Heart left ventricle (tissue), 16 donors: Measurements from ENCODE around the gene THRAP3. TPM values are rescaled to one million over a fixed set of nuclear protein-coding genes. Genes with fewer than 3 reads are reported as not detected.
A peak's percentile ranks its signal among the peaks of the same experiment; 100 is the strongest.

Source experiments
- ATAC-seq, 4 donors: fragments of 200-7000 bp; cut with Tn5 transposase; one replicate each; pipeline ENCODE4 v1.9.1; 2020 to 2022; ENCODE audit warnings: moderate library complexity in 4 of 4, mild to moderate bottlenecking in 3 of 4, moderate number of reproducible peaks in 1 of 4
- DNase-seq, 5 donors: peaks; one replicate each; pipeline ENCODE4 v3.0.0-alpha.2; 2020
- H3K27ac ChIP-seq, 12 donors: fragments of 200-600 bp; sonication (generic) in 4 of 12; one replicate each; pipeline versions ENCODE4 v1.5.0 to v1.8.0; 2016 to 2022; ENCODE audit warnings: mild to moderate bottlenecking in 2 of 12
- H3K27me3 ChIP-seq, 9 donors: fragments of 200-600 bp; sonication (generic) in 2 of 9; one replicate each; pipeline versions ENCODE4 v1.5.1 to v1.8.0; 2016 to 2022; ENCODE audit warnings: mild to moderate bottlenecking in 3 of 9
- H3K36me3 ChIP-seq, 9 donors: fragments of 200-600 bp; sonication (generic) in 2 of 9; one replicate each; pipeline versions ENCODE4 v1.5.0 to v1.8.0; 2018 to 2022; ENCODE audit warnings: mild to moderate bottlenecking in 2 of 9
- H3K4me1 ChIP-seq, 12 donors: fragments of 200-600 bp; sonication (generic) in 4 of 12; one replicate each; pipeline versions ENCODE4 v1.5.0 to v1.8.0; 2016 to 2022; ENCODE audit warnings: mild to moderate bottlenecking in 3 of 12
- H3K4me3 ChIP-seq, 12 donors: fragments of 200-600 bp; sonication (generic) in 4 of 12; one replicate each; pipeline versions ENCODE4 v1.5.0 to v1.8.0; 2017 to 2022; ENCODE audit warnings: mild to moderate bottlenecking in 9 of 12, moderate library complexity in 4 of 12
- H3K9me3 ChIP-seq, 12 donors: fragments of 200-600 bp; sonication (generic) in 4 of 12; one replicate each; pipeline versions ENCODE4 v1.5.0 to v1.8.0; 2016 to 2022; ENCODE audit warnings: mild to moderate bottlenecking in 1 of 12
- CTCF ChIP-seq, 12 donors: fragments of 200-600 bp; sonication (generic) in 4 of 12; IDR thresholded peaks; one replicate each; pipeline versions ENCODE4 v1.5.0 to v1.8.0; 2018 to 2022; ENCODE audit warnings: antibody characterized with exemption in 12 of 12, mild to moderate bottlenecking in 5 of 12
- POLR2A ChIP-seq, 2 donors: fragments of 450-650 bp; IDR thresholded peaks; one replicate each; pipeline ENCODE4 v1.6.1; 2017; ENCODE audit warnings: antibody characterized with exemption in 2 of 2, mild to moderate bottlenecking in 2 of 2, moderate library complexity in 2 of 2
- WGBS, 4 donors: extraction: QIAGEN DNeasy Blood & Tissue Kit in 2 of 4; methylation state at CpG; one replicate each; pipeline versions ENCODE4 v1.1.5 to v1.1.7; 2013 to 2018; 5-methylcytosine and 5-hydroxymethylcytosine counted together
- intact Hi-C, 10 donors: fragments of 100-400 bp; cut with DNase I; formaldehyde crosslinking; loops; one replicate each; pipeline versions ENCODE4 v1.11.1 to v1.14.2; 2022
- polyA plus RNA-seq, 2 donors: library from polyadenylated mRNA; stranded (reverse); fragments of 200-250 nt; gene quantifications; one replicate each; pipeline ENCODE4 v1.2.3, GENCODE V29; 2013
- total RNA-seq, 9 donors: library from RNA; depleted of rRNA in 2 of 9; stranded (reverse); fragments of >200 nt in 2 of 9; fragmentation: NEBNext Ultra II Directional in 3 of 9; extraction: Animal tissue kit (Norgen Biotek cat#: 25700) in 3 of 9; gene quantifications; one replicate each; pipeline versions ENCODE4 v1.1.0 to v1.2.4, GENCODE V29; 2016 to 2023
- donor health status: ischemic (EF 13 %, LVEDD 7.1; RV severe dilation, severe dysfunction).
- donor health status: healthy with polysubstance abuse.
- donor health status: DM: no; HTN: yes; CAD: no.
- donor health status: DM: no; HTN: no; CAD: no.
- donor health status: ischemic (EF 25% LVEDD 6.9; RV normal size, moderate dysfunction).
- donor health status: ischemic (EF 25% LVEDD 5.7; RV mildly dilated, moderate dysfunction).
- donor health status: healthy.
- donor health status: DM: yes; HTN: yes; CAD: no.
- donor health status: ischemic (EF 35%, LVEDD 5.7; RV mildly dilated, moderate dysfunction).
- donor health status: nonischemic (EF 11% LVEDD 7.7; RV severe dilation, severe dysfunction).
- donor health status: DM: yes; HTN: yes; CAD: no.
- donor health status: PGD.
- donor health status: ischemic (EF 29% LVEDD 5.4; RV normal size, mild dysfunction).
- donor health status: nonischemic (EF 23%, LVEDD 6.1; RV moderate dilation, normal function).

THRAP3 gene
- total and polyA plus RNA-seq, 11 donors: 27.9 to 106 (median 90.1) TPM

GRCh38 chr1:36328713-36329112 is 104.5 kb downstream of the THRAP3 start:
- Histone ChIP-seq H3K9me3 (no peaks in the 10 kb centered on the region), H3K4me1 (peaks cover 0 to 30% (median 18%) of the 10 kb centered on the region in 12 donors), H3K27ac (no peak overlapping the region), H3K36me3 (no peaks in the 10 kb centered on the region), H3K4me3 (no peak overlapping the region), H3K27me3 (no peaks in the 10 kb centered on the region)
- intact Hi-C loops: loop anchor here in 1 of 10 donors (5.0 kb wide), 1 partner anchor 39 kb away; no protein-coding TSS in a partner anchor
- 65 to 77% (median 69%) methylated on average over 6 of the region's 6 CpGs for WGBS, 4 donors
- ATAC-seq: peak in 3 of 4 donors; percentile 47 to 69 (median 63)
- TF ChIP-seq POLR2A (IDR thresholded peaks at IDR 0.05): no peak
- no peak for TF ChIP-seq CTCF (IDR thresholded peaks at IDR 0.05)
- peak in 4 of 5 donors; percentile 44 to 65 (median 54) for DNase-seq

GRCh38 chr1:36329817-36330216 is 105.6 kb downstream of the THRAP3 start:
- no peak overlapping the region for H3K4me3 ChIP-seq
- no peaks in the 10 kb centered on the region for H3K36me3 ChIP-seq
- H3K9me3 ChIP-seq: no peaks in the 10 kb centered on the region
- H3K4me1 ChIP-seq: peaks cover 0 to 19% (median 9%) of the 10 kb centered on the region in 12 donors
- no peak for ATAC-seq
- intact Hi-C loops: loop anchor here in 1 of 10 donors (5.0 kb wide), 1 partner anchor 37 kb away; no protein-coding TSS in a partner anchor
- no peaks in the 10 kb centered on the region for H3K27me3 ChIP-seq
- 81 to 89% (median 88%) methylated on average over 9 of the region's 9 CpGs for WGBS, 4 donors
- DNase-seq: no peak
- TF ChIP-seq CTCF (IDR thresholded peaks at IDR 0.05): no peak
- no peak for TF ChIP-seq POLR2A (IDR thresholded peaks at IDR 0.05)
- H3K27ac ChIP-seq: no peak overlapping the region

GRCh38 chr1:36330940-36331339 is 106.7 kb downstream of the THRAP3 start:
- WGBS, 4 donors: 91 to 95% (median 93%) methylated on average over 15 of the region's 15 CpGs
- no peaks in the 10 kb centered on the region for H3K9me3 ChIP-seq
- no peak overlapping the region for H3K27ac ChIP-seq
- no peak overlapping the region for H3K4me3 ChIP-seq
- no peaks in the 10 kb centered on the region for H3K27me3 ChIP-seq
- DNase-seq: peak in 1 of 5 donors; percentile 14
- intact Hi-C loops: no loop called here
- ATAC-seq: no peak
- H3K4me1 ChIP-seq: peaks cover 0 to 17% (median 9%) of the 10 kb centered on the region in 12 donors
- TF ChIP-seq CTCF (IDR thresholded peaks at IDR 0.05) (no peak), POLR2A (IDR thresholded peaks at IDR 0.05) (no peak)
- no peaks in the 10 kb centered on the region for H3K36me3 ChIP-seq

- H3K27me3 ChIP-seq: no peaks in the 10 kb centered on the region
- no peaks in the 10 kb centered on the region for H3K9me3 ChIP-seq
- intact Hi-C loops: no loop called here
- H3K27ac ChIP-seq: peak overlapping the region in 5 of 12 donors; percentile 46 to 73 (median 63)
- ATAC-seq: no peak
- H3K4me3 ChIP-seq: no peak overlapping the region
- peaks cover 0 to 31% (median 27%) of the 10 kb centered on the region in 12 donors for H3K4me1 ChIP-seq
- DNase-seq: no peak
- H3K36me3 ChIP-seq: peaks cover 0 to 34% (median 11%) of the 10 kb centered on the region in 9 donors
- WGBS, 4 donors: 67 to 87% (median 74%) methylated on average over 6 of the region's 6 CpGs
- TF ChIP-seq CTCF (IDR thresholded peaks at IDR 0.05) (no peak), POLR2A (IDR thresholded peaks at IDR 0.05) (no peak)
Measured at GRCh38 chr1:36337830-36338229, 113.6 kb downstream of the THRAP3 start.
